GM06990 (cell line): Measurements from ENCODE around the gene SLC12A8.
A peak's percentile ranks its signal among the peaks of the same experiment; 100 is the strongest.

ENCODE experiments used
- DNase-seq: peaks from one replicate; pipeline ENCODE4 v3.0.0-alpha.2; 2011; ENCODE audit not compliant: insufficient read length; ENCODE audit errors: extremely low read depth
- H3K27me3 ChIP-seq: replicated peaks from 2 replicates; pipeline ENCODE4 v1.6.0; 2011; ENCODE audit warnings: low read length; ENCODE audit not compliant: control insufficient read depth, insufficient read depth
- H3K36me3 ChIP-seq: 2 replicates; pipeline ENCODE4 v1.5.1; 2011; ENCODE audit warnings: low read length; ENCODE audit not compliant: control insufficient read depth, insufficient read depth
- H3K4me3 ChIP-seq: replicated peaks from 2 replicates; pipeline ENCODE4 v1.5.1; 2011; ENCODE audit warnings: low read depth, mild to moderate bottlenecking, control low read depth, low read length
- TF ChIP-seq, protein P1 (sequence below): IDR thresholded peaks from 2 replicates; pipeline ENCODE4 v1.5.1; 2011; ENCODE audit warnings: low read length, control low read depth, mild to moderate bottlenecking, inconsistent platforms; ENCODE audit not compliant: insufficient read depth, poor library complexity, severe bottlenecking

Gene SLC12A8

GRCh38 chr3:125053304-125053699, 159.2 kb downstream of the SLC12A8 start:
- Histone ChIP-seq H3K4me3 (peak overlapping the region; percentile 77), H3K27me3 (no peaks in the 10 kb centered on the region), H3K36me3 (peaks cover 2% of the 10 kb centered on the region)
- TF ChIP-seq, protein P1, sequence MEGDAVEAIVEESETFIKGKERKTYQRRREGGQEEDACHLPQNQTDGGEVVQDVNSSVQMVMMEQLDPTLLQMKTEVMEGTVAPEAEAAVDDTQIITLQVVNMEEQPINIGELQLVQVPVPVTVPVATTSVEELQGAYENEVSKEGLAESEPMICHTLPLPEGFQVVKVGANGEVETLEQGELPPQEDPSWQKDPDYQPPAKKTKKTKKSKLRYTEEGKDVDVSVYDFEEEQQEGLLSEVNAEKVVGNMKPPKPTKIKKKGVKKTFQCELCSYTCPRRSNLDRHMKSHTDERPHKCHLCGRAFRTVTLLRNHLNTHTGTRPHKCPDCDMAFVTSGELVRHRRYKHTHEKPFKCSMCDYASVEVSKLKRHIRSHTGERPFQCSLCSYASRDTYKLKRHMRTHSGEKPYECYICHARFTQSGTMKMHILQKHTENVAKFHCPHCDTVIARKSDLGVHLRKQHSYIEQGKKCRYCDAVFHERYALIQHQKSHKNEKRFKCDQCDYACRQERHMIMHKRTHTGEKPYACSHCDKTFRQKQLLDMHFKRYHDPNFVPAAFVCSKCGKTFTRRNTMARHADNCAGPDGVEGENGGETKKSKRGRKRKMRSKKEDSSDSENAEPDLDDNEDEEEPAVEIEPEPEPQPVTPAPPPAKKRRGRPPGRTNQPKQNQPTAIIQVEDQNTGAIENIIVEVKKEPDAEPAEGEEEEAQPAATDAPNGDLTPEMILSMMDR: no peak
- no peak for DNase-seq

DNA sequence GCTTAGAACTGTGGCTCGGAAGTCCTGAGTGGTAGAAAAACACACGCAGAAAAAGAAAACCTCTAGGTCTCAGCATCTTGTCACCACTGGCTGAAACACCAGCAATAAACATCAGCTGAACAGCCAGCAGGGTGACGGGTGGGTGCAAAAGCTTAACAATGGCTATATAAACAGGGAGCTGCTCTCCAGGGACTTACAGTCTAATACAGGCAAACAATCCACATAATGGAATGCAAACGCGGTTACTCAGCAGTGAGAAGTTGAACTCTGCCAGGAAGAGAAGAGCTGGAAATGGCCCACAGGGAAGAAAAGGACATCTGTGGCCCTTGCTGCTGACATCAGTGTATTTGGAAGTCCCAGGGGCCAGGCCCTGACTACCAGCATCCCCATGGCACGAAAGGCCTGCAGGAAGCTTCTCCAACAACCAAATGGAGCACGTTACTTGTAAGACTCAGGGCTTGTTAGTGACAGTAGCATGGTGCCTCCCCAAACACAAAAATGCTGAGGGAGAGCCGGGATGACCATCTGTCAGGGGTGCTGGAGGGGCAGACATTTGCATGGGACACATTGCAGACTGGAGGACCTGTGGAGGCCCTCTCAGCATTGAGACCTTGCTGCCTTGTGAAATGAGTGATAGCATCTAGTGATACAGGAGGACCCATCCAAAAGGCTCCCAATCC, 159.8 kb downstream of the SLC12A8 start:
- DNase-seq: no peak
- Histone ChIP-seq H3K27me3 (no peaks in the 10 kb centered on the region), H3K4me3 (peak overlapping the region; percentile 43), H3K36me3 (peaks cover 2% of the 10 kb centered on the region)
- TF ChIP-seq, protein P1: no peak

DNA sequence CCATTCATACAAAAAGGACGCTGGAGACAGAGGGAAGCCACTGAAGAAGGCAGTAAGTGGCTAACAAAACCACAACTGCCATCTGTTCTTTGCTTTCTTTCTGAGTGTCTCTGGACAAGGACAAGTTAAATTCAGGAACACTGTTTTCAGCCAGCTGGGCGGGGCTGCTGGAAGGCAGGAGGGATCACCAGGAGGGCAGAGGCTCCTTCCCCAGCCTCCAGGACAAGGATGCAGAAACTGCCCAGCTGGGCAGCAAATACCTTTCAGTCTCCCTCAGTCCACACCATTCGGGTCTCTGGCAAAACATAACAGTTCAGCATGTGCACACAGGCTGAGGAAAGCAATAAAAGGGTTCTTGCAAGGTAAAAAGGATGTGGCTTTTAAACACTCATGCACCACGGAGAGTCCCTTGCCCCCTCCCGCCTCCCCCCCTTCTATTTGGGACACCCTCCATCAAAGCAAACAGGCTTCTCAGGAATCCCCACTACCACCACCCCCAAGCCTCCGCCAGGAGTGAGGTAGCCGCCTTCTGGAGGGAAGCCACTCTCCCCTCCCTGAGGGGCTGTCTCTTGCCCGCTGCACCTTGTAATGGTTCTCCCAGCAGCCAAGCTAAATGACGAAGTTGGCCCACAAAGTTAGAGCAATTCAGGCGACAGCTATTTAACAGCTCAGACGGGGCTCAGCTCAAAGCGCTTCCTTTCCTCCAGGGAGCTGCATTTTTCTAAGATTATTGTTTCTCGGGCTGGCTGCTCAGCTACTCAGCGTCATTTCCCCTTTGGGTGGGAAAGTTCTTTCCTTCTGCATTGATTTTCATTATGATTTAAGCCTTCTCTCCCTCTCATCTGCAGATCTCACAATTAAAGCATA, 160.6 kb downstream of the SLC12A8 start:
- DNase-seq: peak; percentile 67
- Histone ChIP-seq H3K27me3 (no peaks in the 10 kb centered on the region), H3K4me3 (peak overlapping the region; percentile 43), H3K36me3 (peaks cover 2% of the 10 kb centered on the region)
- TF ChIP-seq, protein P1: no peak

- Histone ChIP-seq H3K27me3 (no peaks in the 10 kb centered on the region), H3K4me3 (peak overlapping the region; percentile 43), H3K36me3 (peaks cover 2% of the 10 kb centered on the region)
- TF ChIP-seq, protein P1: no peak
- no peak for DNase-seq
Observed at GRCh38 chr3:125051205-125051604, 161.3 kb downstream of the SLC12A8 start.

DNA sequence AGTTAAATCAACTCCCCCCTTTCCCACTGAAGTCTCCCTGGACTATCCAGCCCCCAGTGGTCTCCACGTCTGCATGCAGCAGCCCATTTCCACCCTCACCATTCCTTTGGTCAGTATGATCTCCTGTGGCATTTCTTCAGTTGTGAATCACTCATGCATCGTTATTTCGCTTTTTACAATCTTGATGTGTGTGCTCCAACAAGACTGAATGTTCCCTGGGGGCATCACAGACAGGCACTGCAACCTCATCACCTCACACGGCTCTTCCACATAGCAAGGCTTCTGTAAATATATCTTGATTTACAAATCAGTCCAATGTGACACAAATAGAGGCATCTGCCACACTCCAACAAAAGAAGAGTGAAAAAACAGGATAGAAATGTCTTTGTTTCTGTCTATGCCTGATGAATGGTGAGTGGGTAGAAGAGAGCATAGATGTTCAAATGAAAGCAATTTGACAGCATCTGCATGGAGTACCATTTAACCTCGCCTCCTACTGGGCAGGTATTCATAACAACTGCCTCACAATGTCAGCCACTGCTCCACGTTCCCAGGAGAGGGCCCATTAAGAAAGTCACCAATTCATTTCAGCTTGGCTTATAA, 162.0 kb downstream of the SLC12A8 start:
- DNase-seq: no peak
- TF ChIP-seq, protein P1: no peak
- Histone ChIP-seq H3K27me3 (no peaks in the 10 kb centered on the region), H3K36me3 (peaks cover 2% of the 10 kb centered on the region), H3K4me3 (no peak overlapping the region)
